HUES48 (cell line): ENCODE results near the gene COL6A1.

ENCODE experiments used
- H3K27ac ChIP-seq: one replicate; pipeline ENCODE4 v1.7.0; 2013; ENCODE audit warnings: low read depth, low read length, inconsistent platforms
- H3K27me3 ChIP-seq: 2 replicates; pipeline ENCODE4 v1.6.1; 2013; ENCODE audit warnings: mild to moderate bottlenecking, low read length; ENCODE audit not compliant: control insufficient read depth, insufficient read depth
- H3K36me3 ChIP-seq: 2 replicates; pipeline ENCODE4 v1.6.1; 2013; ENCODE audit warnings: low read length; ENCODE audit not compliant: control insufficient read depth, insufficient read depth
- H3K4me1 ChIP-seq: 2 replicates; pipeline ENCODE4 v1.6.1; 2013; ENCODE audit warnings: mild to moderate bottlenecking, low read length; ENCODE audit not compliant: control insufficient read depth, insufficient read depth
- H3K4me3 ChIP-seq: 2 replicates; pipeline ENCODE4 v1.5.1; 2013; ENCODE audit warnings: mild to moderate bottlenecking, low read depth, low read length
- H3K9ac ChIP-seq: 2 replicates; pipeline ENCODE4 v1.6.1; 2013; ENCODE audit warnings: mild to moderate bottlenecking, low read depth, low read length, moderate library complexity
- H3K9me3 ChIP-seq: 2 replicates; pipeline ENCODE4 v1.6.1; 2013; ENCODE audit warnings: low read length; ENCODE audit not compliant: control insufficient read depth, insufficient read depth

The COL6A1 gene

GRCh38 chr21:45976701-45977311, 4.8 kb upstream of the COL6A1 start:
- Histone ChIP-seq H3K9ac (no peak overlapping the region), H3K4me3 (peak overlapping the region; percentile 48; the same call in 1 of the 2 replicates), H3K27me3 (peaks cover 10% of the 10 kb centered on the region), H3K4me1 (peaks cover 25% of the 10 kb centered on the region), H3K9me3 (no peaks in the 10 kb centered on the region), H3K27ac (peak overlapping the region; percentile 52), H3K36me3 (no peaks in the 10 kb centered on the region)

DNA sequence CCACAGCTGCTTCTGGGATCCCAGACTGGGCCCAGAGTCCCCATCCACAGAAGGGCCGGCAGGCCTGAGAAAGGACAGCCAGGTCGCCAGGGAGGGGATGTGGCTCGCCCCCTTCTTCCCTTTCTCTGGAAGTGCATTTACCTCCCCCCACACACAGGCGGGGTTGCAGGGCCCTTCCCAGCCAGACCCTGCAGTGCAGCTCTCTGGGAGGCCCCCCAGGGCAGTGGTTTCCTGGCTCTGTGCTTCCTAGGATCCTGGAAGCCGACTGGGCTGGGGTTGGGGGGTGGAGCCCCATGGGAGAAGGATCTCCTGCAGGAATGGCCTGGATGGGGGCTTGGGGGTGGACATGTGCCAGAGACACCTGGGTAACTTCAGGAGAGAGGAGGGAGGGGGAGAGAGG, 4.2 kb upstream of the COL6A1 start:
- Histone ChIP-seq H3K9ac (no peak overlapping the region), H3K36me3 (no peaks in the 10 kb centered on the region), H3K9me3 (no peaks in the 10 kb centered on the region), H3K27ac (peak overlapping the region; percentile 42), H3K4me1 (peaks cover 20% of the 10 kb centered on the region), H3K4me3 (peak overlapping the region; percentile 7; the same call in 1 of the 2 replicates), H3K27me3 (peaks cover 10% of the 10 kb centered on the region)

GRCh38 chr21:45979141-45979631, 2.4 kb upstream of the COL6A1 start:
- Histone ChIP-seq H3K27me3 (peaks cover 10% of the 10 kb centered on the region), H3K4me3 (no peak overlapping the region), H3K36me3 (peaks cover 3% of the 10 kb centered on the region), H3K9me3 (no peaks in the 10 kb centered on the region), H3K4me1 (peaks cover 17% of the 10 kb centered on the region), H3K9ac (no peak overlapping the region), H3K27ac (no peak overlapping the region)

GRCh38 chr21:45979651-45980050, 1.9 kb upstream of the COL6A1 start:
- Histone ChIP-seq H3K36me3 (peaks cover 8% of the 10 kb centered on the region), H3K27ac (no peak overlapping the region), H3K9me3 (no peaks in the 10 kb centered on the region), H3K4me1 (peaks cover 13% of the 10 kb centered on the region), H3K27me3 (peaks cover 10% of the 10 kb centered on the region), H3K4me3 (no peak overlapping the region), H3K9ac (no peak overlapping the region)

GRCh38 chr21:45980271-45980670, 1.3 kb upstream of the COL6A1 start:
- H3K27ac ChIP-seq = no peak overlapping the region

GRCh38 chr21:45980697-45981096, 873 bp upstream of the COL6A1 start:
- Histone ChIP-seq H3K27ac (no peak overlapping the region), H3K9ac (no peak overlapping the region)

More at GRCh38 chr21:45980271-45980670, 1.3 kb upstream of the COL6A1 start:
- Histone ChIP-seq H3K4me3 (no peak overlapping the region), H3K4me1 (peaks cover 9% of the 10 kb centered on the region), H3K27me3 (peaks cover 10% of the 10 kb centered on the region), H3K9me3 (no peaks in the 10 kb centered on the region), H3K9ac (no peak overlapping the region), H3K36me3 (peaks cover 14% of the 10 kb centered on the region)

DNA sequence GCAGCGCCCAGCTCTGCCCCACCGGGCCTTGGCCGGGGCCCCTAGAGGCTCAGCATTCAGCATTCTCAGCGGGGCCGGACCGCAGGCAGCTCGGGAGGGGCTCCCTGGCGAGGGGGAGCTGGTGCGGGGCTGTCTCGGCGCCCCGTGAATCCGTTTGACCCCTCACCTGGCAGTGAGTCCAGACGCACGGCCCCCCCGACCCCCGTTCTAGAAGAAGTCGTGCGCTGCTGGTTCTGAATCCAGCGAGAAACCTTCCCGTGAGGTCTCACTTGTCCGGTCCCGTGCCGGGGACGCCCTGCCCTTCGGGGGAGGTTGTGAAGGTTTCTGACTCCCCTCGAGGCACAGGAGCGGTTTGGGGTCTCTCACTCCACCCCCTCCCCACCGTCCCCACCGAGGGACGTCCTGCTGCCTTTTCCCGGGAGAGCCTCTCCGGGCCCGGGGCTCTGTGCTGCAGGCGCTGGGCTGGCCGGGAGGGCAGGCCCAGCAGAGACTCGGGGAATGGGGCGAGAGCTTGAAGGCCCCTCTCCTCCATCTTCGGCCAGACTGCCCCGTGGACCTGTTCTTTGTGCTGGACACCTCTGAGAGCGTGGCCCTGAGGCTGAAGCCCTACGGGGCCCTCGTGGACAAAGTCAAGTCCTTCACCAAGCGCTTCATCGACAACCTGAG, 655 bp downstream of the COL6A1 start:
- Histone ChIP-seq H3K4me3 (peak overlapping the region; percentile 83), H3K36me3 (peaks cover 33% of the 10 kb centered on the region), H3K9ac (peak overlapping the region; percentile 54; the same call in 1 of the 2 replicates), H3K27me3 (peaks cover 10% of the 10 kb centered on the region), H3K9me3 (no peaks in the 10 kb centered on the region), H3K27ac (no peak overlapping the region), H3K4me1 (peaks cover 6% of the 10 kb centered on the region; the same call in 1 of the 2 replicates)

More at GRCh38 chr21:45980697-45981096, 873 bp upstream of the COL6A1 start:
- Histone ChIP-seq H3K4me3 (peak overlapping the region; percentile 57), H3K9me3 (no peaks in the 10 kb centered on the region), H3K27me3 (peaks cover 10% of the 10 kb centered on the region), H3K36me3 (peaks cover 18% of the 10 kb centered on the region), H3K4me1 (peaks cover 9% of the 10 kb centered on the region)

DNA sequence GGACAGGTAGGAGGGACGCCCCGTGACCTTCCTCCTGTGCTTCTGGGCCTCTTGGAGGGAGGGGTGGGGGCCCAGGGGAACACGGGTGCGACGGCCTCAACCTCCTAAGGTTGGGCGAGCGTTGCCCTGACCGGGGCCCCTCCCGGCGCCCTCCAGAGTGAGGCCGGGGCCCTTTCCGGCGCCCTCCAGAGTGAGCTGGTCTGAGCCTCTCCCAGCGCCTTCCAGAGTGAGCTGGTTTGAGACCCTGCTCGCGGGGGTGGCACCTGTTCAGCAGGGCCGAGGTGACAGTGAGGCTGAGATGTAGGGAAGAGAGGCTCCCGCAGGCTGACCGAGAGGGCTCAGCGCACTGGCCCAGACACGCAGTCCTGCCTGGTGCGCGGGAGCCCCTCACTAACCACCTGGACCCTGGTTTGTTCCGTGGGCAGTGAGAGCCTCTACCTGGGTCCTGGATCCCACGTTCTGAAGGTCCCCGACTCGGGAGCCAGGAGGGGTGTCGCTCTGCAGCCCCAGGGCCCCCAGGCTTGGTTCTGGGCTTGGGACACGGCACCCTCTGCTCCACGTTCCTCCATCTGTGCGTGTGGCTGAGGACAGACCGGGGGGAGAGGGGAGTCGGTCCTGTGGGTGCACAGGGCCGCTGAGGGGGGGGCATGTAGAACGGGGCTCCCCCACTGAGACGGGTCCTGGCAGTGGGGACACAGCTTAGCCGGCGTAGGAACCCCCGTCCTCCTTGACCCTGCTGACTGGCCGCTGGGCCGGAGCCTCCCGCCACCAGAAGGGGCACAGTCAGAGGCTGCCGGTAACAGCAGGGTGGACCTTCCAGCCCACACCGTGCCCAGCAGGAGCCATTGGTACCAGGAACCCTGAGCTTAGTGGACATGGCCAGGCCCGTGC, 1.4 kb downstream of the COL6A1 start:
- Histone ChIP-seq H3K4me1 (peaks cover 6% of the 10 kb centered on the region; the same call in 1 of the 2 replicates), H3K27me3 (peaks cover 10% of the 10 kb centered on the region), H3K9ac (peak overlapping the region; percentile 21; the same call in 1 of the 2 replicates), H3K4me3 (peak overlapping the region; percentile 83), H3K27ac (no peak overlapping the region), H3K36me3 (peaks cover 35% of the 10 kb centered on the region), H3K9me3 (no peaks in the 10 kb centered on the region)

DNA sequence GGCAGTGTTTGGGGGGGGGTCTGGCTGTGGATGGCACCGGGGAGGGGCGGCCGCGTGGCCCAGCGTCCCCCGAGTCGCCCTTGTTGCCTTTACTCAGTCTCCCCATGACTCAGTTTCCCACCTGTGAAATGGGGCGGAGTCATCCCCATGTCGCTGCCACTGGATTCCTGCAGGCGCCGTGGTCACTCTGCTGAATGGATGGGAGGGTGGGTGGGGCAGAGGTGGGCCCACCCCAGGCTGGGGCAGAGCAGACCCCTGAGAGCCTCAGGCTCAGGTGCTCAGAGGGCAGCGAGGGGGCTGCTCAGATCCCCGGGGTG, 2.0 kb downstream of the COL6A1 start:
- H3K4me3 ChIP-seq = no peak overlapping the region
- H3K27ac ChIP-seq = no peak overlapping the region
- H3K36me3 ChIP-seq = peaks cover 37% of the 10 kb centered on the region
- H3K9me3 ChIP-seq = no peaks in the 10 kb centered on the region
- H3K27me3 ChIP-seq = peaks cover 10% of the 10 kb centered on the region
- H3K9ac ChIP-seq = no peak overlapping the region
- peaks cover 6% of the 10 kb centered on the region; the same call in 1 of the 2 replicates for H3K4me1 ChIP-seq

GRCh38 chr21:45983981-45984551, 2.5 kb downstream of the COL6A1 start:
- peaks cover 5% of the 10 kb centered on the region; the same call in 1 of the 2 replicates for H3K4me1 ChIP-seq
- H3K27me3 ChIP-seq = peaks cover 10% of the 10 kb centered on the region
- H3K27ac ChIP-seq = no peak overlapping the region
- peaks cover 41% of the 10 kb centered on the region for H3K36me3 ChIP-seq
- H3K9ac ChIP-seq = no peak overlapping the region
- H3K4me3 ChIP-seq = no peak overlapping the region
- no peaks in the 10 kb centered on the region for H3K9me3 ChIP-seq
